GM13976 (cell line): ENCODE measurements around the gene HGF.

Source experiments
- DNase-seq: peaks from one replicate; pipeline ENCODE4 v3.0.0; 2012; ENCODE audit warnings: low spot score
- in situ Hi-C: fragments of 300-500 bp; cut with MboI; formaldehyde crosslinking; loops from one replicate; pipeline ENCODE4 v1.12.0; 2022; ENCODE audit warnings: low sequenced_read_pairs, mixed read lengths, inconsistent platforms; ENCODE audit not compliant: unreplicated experiment
- TF ChIP-seq, protein P1 (sequence below): IDR thresholded peaks from 2 replicates; pipeline ENCODE4 v1.5.1; 2012; ENCODE audit warnings: borderline replicate concordance, mild to moderate bottlenecking; ENCODE audit not compliant: insufficient read depth; ENCODE audit errors: extremely low read depth, missing control alignments, control extremely low read depth

Gene HGF

DNA sequence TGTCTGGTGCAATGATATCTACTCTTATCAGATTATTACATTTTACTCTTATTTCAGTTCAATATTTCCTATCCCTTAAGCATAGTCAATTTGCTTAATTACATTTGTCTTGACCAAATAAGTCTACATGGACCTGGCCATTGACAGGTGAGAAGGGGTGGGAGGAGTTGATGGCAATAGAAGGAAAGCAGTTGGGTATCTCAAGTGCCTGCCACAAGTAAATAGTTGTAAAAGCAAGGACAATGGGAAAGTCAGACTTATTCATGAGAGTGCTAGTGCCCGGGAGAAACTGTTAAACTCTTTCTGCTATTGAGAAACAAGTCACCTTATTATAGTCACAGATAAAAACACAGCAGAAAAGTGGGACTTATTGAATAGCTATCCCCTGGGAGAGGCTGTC is 32.4 kb upstream of the HGF start:
- in situ Hi-C loops = no loop called here
- TF ChIP-seq, protein P1, sequence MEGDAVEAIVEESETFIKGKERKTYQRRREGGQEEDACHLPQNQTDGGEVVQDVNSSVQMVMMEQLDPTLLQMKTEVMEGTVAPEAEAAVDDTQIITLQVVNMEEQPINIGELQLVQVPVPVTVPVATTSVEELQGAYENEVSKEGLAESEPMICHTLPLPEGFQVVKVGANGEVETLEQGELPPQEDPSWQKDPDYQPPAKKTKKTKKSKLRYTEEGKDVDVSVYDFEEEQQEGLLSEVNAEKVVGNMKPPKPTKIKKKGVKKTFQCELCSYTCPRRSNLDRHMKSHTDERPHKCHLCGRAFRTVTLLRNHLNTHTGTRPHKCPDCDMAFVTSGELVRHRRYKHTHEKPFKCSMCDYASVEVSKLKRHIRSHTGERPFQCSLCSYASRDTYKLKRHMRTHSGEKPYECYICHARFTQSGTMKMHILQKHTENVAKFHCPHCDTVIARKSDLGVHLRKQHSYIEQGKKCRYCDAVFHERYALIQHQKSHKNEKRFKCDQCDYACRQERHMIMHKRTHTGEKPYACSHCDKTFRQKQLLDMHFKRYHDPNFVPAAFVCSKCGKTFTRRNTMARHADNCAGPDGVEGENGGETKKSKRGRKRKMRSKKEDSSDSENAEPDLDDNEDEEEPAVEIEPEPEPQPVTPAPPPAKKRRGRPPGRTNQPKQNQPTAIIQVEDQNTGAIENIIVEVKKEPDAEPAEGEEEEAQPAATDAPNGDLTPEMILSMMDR = no peak
- DNase-seq = no peak

GRCh38 chr7:81801532-81801931 is 31.7 kb upstream of the HGF start:
- DNase-seq = no peak
- in situ Hi-C loops = no loop called here
- TF ChIP-seq, protein P1 = no peak

DNA sequence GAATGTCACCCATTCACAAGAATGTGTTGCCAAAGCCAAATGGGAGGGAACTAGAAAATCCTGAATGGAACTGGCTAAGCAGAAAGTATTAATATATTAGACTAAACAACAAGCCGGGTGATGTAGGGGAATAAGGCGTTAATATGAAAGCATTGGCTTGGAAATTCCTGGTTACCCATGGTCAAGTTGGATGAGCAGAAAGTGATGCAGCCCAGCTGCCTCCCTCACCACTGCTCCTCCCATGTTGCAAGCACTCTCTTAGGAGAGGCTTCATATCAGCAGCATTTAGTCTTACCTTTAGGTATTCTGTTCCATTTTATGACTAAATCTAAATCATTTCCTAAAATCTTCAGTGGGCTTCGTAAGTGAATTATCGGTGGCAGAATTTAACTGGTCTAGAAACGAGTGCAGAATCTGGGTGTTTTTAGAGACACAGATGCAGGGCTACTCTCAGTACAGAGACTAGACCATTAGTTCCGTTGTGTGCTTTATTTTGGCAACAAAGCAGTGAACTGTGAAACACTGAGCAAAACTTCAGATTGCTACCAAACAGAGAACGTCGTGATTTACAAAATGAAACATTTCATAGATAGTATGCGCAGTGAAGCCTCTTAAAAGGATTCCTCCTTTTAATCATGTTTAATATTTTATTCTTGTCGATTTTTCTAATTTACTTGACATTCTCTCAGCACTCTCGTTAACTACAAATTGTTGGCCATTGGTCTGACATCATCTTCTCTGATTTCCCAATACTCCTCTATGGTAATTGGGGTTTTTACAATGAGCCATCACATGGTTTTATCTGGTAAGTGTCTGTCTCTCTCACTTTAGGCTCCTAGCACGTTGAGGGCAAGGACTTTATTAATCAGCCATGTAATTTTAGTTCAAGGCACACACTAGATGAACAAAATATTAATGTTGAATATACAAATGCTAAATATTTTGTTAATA is 22.0 kb upstream of the HGF start:
- TF ChIP-seq, protein P1 = no peak
- in situ Hi-C loops = no loop called here
- no peak for DNase-seq

GRCh38 chr7:81790686-81791085 is 20.8 kb upstream of the HGF start:
- no peak for DNase-seq
- in situ Hi-C loops = no loop called here
- TF ChIP-seq, protein P1 = no peak

- no peak for DNase-seq
- in situ Hi-C loops = no loop called here
- TF ChIP-seq, protein P1 = no peak
Measured at GRCh38 chr7:81790120-81790500, 20.3 kb upstream of the HGF start.

DNA sequence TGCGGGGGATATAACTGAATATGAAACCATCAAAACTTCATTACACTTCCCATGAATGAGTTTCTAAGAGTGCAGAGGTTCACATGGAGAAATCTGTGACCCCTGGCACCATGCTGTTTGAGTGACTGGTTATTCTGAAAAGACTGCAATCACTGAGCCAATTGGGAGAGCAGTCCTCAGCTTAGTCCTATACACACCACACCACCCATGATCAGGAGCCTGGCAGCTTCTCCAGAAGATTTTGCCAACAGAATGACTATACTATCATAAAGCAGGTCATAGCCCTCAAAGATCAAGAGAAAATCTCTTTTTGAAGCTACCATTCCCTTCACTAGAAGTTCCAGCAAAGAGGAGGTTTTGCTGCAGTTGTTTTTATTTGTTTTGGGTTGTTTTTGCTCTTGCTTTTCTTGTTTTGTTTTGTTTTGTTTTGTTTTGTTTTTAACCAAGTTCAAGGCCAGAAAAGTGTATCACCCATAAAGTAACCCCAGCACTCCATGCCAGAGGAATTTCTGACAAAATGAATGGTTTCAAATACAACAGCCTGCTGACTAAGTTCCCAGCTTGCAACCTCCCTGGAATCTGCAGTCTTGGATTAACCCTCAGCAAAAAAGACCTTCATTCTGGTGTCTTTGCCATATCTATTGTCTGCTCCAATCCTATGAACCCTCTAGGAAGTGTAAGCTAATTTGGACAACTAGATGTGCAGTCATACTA is 19.7 kb upstream of the HGF start:
- TF ChIP-seq, protein P1 = no peak
- no peak for DNase-seq
- in situ Hi-C loops = no loop called here
